GM18502 (cell line): ENCODE measurements around the gene POLR2L.

Experiments
- ATAC-seq: cut with Tn5 transposase; IDR thresholded peaks from one replicate; pipeline ENCODE4 v1.9.1; 2021; ENCODE audit warnings: mild to moderate bottlenecking; ENCODE audit not compliant: unreplicated experiment, poor library complexity

POLR2L gene

DNA sequence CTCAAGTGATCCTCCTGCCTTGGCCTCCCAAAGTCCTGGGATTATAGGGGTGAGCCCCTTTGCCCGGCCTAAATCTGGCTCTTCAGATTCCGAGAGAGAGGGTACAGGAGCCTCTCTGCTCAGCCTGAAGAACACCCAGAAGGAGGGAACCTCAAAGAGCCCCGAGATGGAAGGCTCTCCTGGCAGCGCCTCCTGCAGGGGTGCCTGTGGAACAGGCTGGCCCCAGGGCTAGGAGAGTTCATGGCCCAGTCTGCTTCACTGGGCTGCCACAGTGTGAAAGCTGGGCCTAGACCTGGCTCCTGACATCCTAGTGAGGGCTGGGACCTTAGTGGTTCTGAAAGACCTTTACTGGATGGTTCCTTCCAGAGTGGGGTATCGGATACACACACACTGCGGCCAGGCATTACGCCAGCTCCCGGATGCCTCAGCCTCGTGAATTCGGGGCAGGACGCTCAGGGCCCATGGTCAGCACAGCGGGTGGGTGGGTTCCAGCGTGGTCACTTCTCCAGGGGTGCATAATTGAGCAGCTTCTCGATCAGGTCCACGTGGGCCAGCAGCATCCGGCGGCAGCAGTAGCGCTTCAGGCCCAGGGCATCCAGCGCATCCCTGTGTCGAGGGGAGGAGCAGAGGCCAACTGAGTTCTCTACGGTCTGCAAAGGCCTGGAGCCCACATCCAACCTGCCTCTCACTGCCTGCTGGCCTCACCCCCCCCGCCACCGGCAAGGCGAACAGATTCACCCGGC is 2.3 kb downstream of the POLR2L start:
- no peak for ATAC-seq

DNA sequence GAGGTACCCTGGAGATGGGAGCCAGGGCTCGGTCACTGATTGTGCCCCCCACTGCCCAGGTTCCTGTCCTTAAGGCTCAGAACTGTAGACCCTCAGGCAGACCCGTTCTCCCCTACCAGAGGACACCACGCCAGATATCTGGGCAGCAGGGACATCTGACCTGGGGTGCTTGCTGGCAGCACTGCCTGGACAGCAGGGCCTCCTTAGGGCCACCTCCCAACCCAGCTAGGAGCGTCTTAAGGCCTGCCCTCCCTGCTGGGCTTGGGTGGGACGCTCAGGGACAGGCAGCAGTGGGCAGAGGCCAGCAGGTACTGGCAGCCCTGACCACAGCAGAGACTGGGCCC is 3.1 kb downstream of the POLR2L start:
- ATAC-seq = no peak

DNA sequence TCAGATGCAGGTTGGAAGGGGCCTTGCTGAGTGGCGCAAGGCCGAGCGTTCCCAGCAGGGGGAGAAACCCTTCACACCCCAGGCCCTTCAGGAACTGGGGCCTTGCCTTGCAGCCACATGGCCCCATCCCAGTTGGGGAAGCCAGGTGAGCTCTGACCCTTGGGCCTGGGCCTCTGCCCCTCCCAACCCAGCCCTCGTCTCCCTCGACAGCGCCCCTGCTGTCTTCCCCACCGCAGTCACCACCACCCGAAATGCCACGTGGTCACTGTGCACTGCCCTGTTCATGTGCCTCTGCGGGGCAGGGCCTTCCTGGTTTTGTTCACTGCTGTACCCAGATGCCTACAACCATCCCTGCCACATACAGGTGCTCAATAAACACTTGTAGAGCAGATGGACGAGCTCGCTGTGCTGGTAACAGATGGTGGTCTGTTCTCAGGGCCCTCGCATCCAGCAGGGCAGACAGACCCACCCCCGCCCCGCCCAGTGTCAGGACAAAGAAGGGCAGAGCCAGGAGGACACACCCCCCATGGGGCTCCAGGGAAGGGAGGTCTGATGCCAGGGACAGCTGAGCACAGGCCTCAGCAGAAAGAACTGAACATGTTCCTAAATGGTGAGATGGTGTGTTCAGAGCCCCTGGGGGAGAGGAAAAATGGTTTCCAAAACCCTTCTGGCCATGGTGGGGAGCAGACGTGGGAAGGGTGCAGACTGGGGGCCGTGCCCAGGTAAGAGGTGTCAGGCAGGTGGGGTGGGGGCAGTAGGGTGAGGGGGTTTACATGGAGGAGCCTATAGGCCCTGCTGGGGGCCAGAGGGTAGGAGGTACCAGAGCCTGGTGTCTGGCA is 3.7 kb downstream of the POLR2L start:
- ATAC-seq = no peak

DNA sequence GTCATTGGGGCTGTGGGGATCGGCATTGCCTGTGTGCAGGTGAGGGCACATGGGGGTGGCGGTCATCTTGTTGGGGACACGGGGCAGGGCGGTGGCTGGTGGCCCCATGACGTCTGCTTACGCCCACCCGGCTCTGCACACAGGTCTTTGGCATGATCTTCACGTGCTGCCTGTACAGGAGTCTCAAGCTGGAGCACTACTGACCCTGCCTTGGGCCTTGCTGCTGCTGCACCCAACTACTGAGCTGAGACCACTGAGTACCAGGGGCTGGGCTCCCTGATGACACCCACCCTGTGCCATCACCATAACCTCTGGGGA is 4.4 kb downstream of the POLR2L start:
- no peak for ATAC-seq

DNA sequence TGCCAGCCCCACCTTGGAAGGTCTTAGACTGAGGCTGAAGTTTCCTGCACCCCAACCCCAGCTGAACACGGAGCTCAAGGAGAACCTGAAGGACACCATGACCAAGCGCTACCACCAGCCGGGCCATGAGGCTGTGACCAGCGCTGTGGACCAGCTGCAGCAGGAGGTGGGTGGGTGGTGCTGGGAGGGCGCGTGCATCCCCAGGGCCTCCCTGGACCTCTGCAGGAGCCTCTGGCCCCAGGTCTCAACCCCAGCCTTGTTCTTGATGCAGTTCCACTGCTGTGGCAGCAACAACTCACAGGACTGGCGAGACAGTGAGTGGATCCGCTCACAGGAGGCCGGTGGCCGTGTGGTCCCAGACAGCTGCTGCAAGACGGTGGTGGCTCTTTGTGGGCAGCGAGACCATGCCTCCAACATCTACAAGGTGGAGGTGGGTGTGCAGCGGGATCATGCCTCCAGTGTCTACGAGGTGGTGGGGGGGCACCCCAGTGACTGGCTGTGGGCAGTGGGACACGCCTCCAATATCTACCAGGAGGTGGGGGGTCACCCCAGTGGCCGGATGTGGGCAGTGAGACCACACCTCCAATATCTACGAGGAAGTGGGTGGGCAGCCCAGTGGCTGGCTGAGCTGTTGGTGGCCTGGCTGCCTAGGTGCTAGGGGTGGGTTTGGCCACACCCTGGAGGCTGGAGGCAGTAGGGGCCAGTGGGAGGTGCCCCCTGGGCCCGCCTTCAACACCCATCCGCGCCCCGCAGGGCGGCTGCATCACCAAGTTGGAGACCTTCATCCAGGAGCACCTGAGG is 4.9 kb downstream of the POLR2L start:
- ATAC-seq = no peak

DNA sequence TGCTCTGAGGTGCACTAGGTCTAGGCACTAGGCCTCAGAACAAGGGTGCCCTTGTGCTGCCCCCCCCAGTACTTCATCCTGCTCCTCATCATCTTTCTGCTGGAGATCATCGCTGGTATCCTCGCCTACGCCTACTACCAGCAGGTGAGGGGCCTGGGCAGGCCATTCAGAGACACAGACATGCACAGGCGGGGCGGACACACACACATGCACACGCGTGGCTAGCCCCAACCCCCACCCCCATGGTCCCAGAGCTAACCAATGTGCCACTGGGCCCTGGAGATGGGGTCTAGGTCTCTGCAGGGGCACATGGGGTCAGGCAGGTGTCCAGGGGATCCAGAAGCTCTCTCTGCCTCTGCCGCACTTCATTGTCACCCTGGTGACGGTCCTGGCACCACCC is 5.6 kb downstream of the POLR2L start:
- ATAC-seq = no peak

DNA sequence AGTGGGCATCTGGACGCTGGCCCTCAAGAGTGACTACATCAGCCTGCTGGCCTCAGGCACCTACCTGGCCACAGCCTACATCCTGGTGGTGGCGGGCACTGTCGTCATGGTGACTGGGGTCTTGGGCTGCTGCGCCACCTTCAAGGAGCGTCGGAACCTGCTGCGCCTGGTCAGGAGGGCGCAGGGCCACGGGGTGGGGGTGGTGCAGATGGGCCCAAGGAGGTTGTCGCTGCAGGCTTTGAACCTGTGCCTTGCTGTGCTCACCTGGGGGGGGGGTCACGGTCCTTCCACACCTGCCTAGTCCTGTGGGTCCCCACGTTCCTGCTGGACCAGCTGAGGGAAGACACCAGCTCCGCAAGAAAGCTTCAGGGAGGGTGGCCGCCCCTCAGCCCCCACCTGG is 6.1 kb downstream of the POLR2L start:
- ATAC-seq = no peak

DNA sequence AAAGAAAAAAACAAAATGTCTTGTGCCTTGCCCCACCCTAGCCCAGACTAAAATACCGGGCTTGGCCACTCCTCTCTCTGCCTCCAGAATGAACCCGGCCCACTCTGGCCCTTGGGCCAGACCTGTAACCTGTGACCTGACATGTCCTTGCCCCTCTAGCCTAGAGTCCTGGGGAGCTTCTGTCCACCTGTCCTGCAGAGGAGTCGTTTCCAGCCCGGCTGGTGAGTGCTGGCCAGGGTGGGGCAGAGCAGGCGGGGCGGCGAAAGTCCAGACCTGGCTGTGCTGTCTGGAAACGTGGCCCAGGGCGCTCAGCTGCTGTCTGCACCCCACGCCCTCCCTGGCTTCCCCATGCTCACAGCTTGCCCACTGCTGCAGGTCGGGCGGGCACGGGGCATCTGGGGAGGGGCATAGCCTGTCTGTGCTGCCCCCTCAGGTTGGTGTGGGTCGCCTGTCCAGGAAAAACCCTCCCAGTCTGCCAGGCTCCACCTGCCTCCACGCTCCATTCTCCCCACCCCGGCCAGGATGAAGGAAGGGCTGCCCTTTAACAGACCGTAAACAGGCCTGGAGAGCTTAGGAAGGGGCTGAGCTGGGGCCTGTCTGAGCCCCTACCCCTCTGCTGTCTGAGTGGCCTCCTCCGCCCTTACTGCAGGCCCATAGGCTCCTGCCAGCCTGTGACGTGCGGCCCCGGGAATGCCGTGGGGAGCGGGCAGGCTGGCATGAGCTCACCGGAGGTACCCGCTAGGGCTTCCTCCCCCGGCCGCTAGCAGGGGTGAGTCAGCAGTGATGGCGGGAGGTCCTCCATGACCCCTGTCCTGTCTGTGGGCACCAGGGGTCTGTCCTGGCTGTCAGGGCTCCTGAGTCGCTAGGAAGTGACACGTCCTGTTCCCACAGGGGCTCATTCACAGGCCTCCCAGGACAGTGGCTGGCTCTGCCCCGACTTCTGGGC is 7.7 kb downstream of the POLR2L start:
- no peak for ATAC-seq

DNA sequence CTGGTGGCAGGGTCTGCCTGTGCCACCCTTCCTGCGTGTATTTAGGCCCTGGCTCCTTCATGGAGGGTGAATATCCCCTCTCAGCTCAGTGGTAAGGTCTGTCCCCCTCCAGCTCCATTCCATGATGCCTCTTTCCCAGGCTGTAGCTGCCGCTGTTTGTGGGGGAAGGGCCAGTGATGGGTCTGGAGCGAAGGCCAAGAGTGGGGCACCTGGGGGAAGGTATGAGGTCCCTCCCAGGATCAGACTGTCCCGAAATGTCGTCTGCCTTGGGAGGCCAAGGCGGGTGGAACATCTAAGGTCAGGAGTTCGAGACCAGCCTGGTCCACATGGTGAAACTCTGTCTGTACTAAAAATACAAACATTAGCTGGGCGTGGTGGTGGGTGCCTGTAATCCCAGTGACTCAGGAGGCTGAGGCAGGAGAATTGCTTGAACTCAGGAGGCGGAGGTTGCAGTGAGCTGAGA is 8.4 kb downstream of the POLR2L start:
- ATAC-seq = no peak

DNA sequence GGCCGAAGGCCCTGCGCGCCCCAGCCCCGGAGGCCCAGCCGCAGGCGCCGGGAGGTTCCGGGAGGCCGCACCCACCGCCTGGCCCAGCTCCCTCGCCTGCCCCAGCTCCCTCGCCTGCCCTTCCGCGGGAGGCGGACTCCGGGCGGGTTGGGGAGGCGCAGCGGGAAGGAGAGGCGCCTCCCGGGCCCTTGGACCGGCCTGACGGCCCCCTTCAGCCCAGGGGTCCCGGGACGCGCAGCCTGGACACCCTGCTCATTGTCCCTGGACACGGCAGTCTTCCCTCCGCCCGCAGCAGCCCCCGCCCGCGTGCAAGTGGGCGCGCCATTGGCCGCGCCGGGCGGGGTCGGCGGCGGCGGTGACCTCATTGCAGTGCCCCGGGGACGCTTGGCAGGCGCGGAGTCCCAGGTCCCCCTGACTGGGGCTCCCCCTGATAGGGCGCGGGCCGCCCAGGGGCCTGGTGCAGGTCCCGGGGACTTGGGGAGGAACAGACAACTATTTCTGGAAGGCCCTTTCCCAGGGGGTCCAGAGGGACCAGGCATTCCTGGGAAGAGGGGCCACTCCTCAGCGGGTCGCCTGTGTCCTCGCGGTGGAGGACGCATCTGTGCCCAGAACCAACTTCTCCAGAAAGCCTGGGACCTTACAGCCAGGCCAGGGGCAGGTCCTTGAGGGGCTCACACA is 9.1 kb downstream of the POLR2L start:
- ATAC-seq = no peak

DNA sequence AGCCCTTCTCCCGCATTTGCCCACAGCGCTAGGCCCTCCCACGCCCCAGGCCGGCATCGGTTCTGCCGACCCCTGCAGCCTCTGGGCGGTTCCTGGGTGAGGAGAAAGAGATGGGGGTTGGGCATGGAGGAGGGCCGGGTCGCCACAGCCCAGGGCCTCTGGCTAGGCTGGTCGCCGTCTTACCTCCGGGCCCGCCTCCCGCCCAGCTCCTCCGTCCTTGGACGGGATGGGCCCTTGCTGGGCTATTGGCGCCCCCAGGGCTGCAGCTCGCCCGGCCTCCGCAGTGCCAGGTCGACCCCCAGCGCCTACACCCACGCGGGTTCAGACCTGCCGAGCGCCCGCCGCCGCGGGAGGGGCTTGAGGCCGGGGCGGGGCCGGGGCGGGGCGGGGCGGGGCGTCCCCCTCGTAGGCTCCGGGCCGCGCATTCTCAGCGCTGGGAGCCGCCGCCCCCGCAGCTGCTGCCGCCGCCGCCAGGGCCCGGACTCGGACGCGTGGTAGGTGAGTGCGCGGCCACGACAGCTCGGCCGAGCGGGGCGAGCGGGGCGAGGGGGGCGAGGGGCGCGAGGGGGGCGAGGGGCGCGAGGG is 9.7 kb downstream of the POLR2L start, which contains the start of gene CD151:
CD151 (plus strand) TSS at position 424 of the 585 bp plus-strand sequence. CDS start 3,118 bp downstream, outside the sequence.
- peak; percentile 44 for ATAC-seq

DNA sequence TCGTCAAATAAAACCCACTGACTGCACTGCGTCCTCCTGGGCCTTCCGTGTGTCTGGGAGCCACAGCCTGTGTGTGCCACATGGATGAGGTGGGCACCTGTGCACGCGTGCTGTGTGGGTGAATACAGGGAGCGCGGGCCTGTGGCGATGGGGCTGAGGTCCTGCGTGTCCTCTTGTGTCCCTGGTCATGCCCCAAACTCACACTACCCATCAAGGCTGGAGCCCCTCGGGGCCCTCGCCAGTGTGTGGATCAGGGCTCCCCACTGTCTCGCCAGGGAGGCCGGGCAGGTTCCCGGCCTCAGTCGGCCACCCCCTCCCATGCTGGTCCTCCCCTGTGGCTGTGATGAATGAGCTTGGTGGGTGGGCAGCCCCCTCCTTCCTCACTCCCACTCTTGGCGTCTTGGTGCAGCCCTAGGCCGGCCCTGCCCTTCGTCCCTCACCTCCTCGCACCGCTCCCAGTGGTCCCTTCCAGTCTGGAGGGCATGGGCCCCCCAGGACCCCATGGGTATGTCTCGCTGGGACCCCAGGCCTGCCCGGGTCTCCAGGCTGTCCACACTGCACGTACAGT is 10.3 kb downstream of the POLR2L start:
- no peak for ATAC-seq

DNA sequence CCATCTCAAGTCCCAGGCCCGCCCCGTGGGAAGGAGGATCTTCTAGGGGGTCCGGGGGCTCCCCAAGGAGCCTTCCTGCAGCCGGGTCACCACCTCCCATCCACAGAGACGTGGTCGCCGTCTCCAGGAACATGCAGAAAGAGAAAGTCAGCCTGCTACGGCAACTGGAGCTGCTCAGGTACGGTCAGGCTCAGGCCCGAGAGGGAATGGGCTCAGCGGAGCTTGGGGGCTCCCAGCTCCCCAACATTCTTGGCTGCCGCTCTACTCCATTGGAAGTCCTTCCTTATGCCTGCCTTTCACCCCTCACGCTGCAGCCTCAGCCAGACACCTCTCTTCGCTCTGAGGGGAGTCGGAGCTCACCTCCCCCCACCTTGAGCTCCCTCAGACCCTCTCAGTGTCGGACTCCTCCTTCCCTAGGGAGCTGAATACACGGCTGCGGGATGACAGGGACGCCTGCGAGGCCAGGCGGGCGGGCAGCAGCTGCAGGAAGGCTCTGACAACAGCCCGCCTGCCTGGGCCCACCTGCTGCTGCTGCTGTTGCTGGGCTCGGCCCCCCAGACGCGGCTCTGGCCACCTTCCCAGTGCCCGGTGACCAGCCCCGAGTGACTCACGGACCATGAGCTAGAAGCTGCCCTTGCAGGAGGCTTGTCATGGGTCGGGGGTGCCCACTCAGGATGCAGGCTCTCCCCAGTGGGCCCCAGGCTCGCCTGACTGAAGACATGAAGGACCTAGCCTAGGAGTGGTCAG is 11.0 kb downstream of the POLR2L start:
- ATAC-seq = no peak

DNA sequence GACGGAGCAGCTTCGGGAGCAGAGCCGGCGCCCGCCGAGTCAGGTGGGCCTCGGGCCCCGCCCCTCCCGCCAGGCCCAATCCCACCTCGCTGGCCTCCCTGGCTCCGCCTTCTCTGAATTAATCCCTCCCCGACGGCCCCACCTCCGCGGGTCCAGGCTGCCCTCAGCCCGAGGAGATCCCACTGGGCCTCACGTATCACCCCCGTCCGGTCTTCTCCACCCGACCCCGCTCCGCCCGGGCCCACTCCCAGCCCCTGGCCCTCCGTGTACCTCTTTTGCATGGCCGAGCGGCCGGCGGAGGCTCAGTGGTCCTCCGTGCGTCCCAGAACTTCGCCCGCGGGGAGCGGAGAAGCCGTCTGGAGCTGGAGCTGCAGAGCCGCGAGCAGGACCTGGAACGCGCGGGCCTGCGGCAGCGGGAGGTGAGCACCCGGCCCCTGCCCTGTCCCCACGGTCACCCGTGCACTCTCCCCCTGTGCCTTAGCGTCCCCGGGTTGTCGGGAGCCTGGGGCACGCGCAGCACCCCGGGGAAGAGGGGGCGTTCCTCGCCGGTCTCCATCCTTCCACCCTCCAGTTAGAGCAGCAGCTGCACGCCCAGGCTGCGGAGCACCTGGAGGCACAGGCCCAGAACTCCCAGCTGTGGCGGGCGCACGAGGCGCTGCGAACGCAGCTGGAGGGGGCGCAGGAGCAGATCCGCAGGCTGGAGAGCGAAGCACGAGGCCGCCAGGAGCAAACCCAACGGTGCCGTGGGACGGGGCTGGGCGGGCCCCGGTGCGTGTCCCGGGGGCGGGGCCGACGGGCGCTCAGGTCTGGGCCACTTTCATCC is 11.8 kb downstream of the POLR2L start:
- ATAC-seq = peak; percentile 45

DNA sequence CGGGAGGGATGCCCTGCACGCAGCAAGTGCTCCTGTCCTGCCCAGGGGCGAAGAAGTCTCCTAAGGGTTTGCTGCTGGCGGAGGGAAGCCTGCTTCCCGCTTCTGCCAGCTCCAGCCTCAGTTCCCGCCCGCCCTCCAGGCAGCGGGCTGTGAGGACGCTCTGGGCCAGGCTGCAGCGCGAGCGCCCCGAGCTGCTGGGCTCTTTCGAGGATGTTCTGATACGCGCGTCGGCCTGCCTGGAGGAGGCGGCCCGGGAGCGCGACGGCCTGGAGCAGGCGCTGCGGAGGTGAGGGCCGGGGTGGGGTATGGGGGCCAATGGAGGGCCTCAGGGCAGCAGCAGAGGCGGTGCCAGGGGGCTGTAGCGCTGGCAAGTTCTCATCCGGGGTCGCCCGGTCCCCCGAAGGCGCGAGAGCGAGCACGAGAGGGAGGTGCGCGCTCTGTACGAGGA is 12.5 kb downstream of the POLR2L start:
- ATAC-seq = no peak

DNA sequence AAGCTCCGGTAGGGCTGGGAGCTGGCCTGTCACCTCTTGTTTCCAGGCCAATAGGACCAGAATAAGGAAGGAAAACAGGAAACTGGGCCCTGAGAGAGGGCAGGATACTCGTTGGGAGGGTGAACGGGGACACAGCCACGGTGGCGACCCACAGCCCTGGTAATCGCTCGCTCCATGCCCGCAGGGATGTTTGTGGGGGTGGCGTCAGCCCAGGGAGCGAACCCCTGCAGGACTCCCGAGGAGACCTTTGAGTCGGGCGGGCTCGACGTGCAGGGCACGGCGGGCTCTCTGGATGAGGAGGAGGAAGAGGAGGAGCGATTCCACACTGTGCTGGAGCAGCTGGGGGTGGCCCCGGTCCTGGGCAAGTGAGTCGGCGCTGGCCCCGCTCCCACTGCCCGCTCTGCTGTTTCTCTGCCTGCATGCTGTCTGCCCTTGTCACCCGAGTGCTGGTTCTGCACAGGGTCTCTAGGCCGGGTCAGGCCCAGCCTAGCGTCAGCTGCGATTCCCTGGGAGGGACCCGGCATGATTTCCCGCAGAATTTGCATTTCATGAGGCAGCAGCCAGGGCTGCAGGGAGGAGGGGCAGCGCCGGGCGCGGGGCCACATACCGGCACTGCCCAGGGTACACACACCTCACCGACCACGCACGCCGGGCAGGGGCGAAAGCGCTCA is 13.0 kb downstream of the POLR2L start:
- ATAC-seq = no peak
